Ovary (tissue), 9 donors: Measurements from ENCODE around the gene CEP89. TPM values are rescaled to one million over a fixed set of nuclear protein-coding genes. Genes with fewer than 3 reads are reported as not detected.

Experiments
- DNase-seq, 5 donors: peaks; one replicate each; pipeline ENCODE4 v3.0.0-alpha.2; 2019 to 2020
- H3K27ac ChIP-seq, 2 donors: fragments of 200-600 bp; one replicate each; pipeline versions ENCODE4 v1.5.1 to v1.8.0; 2019 to 2022
- H3K27me3 ChIP-seq: fragments of 200-600 bp; one replicate; pipeline ENCODE4 v1.8.0; 2022
- H3K36me3 ChIP-seq: fragments of 200-600 bp; sonication (generic); one replicate; pipeline ENCODE4 v1.5.1; 2019
- H3K4me1 ChIP-seq: one replicate; pipeline ENCODE4 v1.8.1; 2013; ENCODE audit warnings: mild to moderate bottlenecking, moderate library complexity; ENCODE audit not compliant: insufficient read depth
- H3K4me3 ChIP-seq: fragments of 200-600 bp; sonication (generic); one replicate; pipeline ENCODE4 v1.5.1; 2017
- H3K9me3 ChIP-seq, 2 donors: fragments of 200-600 bp in 1 of 2; sonication (generic) in 1 of 2; one replicate each; pipeline versions ENCODE4 v1.5.1 to v1.8.1; 2013 to 2019; ENCODE audit warnings: mild to moderate bottlenecking in 1 of 2, moderate library complexity in 1 of 2
- EP300 ChIP-seq: sonication (generic); formaldehyde crosslinking; IDR thresholded peaks from one replicate; pipeline ENCODE4 v1.6.1; 2017; ENCODE audit warnings: antibody characterized with exemption
- POLR2A ChIP-seq: fragments of 450-650 bp; IDR thresholded peaks from one replicate; pipeline ENCODE4 v1.6.1; 2017; ENCODE audit warnings: antibody characterized with exemption, mild to moderate bottlenecking, moderate library complexity
- WGBS, 3 donors: extraction: QIAGEN DNeasy Blood & Tissue Kit in 1 of 3; methylation state at CpG; one replicate each; pipeline versions ENCODE4 v1.1.5 to v1.1.7; 2013 to 2017; 5-methylcytosine and 5-hydroxymethylcytosine counted together
- intact Hi-C, 4 donors: fragments of 100-400 bp; cut with DNase I; formaldehyde crosslinking; loops; one replicate each; pipeline versions ENCODE4 v1.11.0 to v1.15.1; 2022 to 2023
- polyA plus RNA-seq, 2 donors: library from polyadenylated mRNA; stranded (reverse); fragments of 200-250 nt in 1 of 2; fragments of 350-450 nt in 1 of 2; fragmentation: Illumina TruSeq in 1 of 2; extraction: RNeasy Lipid Tissue Mini Kit (QIAGEN cat#74804) in 1 of 2; gene quantifications; one replicate each; pipeline ENCODE4 v1.2.3, GENCODE V29; 2013 to 2014
- total RNA-seq, 7 donors: library from RNA; depleted of rRNA in 2 of 7; stranded (reverse); fragments of >200 nt in 2 of 7; fragmentation: NEBNext Ultra II Directional in 3 of 7; extraction: Animal tissue kit (Norgen Biotek cat#: 25700) in 3 of 7; gene quantifications; one replicate each; pipeline versions ENCODE4 v1.1.0 to v1.2.4, GENCODE V29; 2016 to 2023
- TF ChIP-seq, protein P1 (sequence below), 3 donors: fragments of 450-650 bp in 2 of 3; fragments of 200-600 bp in 1 of 3; IDR thresholded peaks; one replicate each; pipeline versions ENCODE4 v1.5.1 to v1.8.0; 2016 to 2022; ENCODE audit warnings: antibody characterized with exemption in 3 of 3, mild to moderate bottlenecking in 1 of 3
- donor health status: DM: no; HTN: no; CAD: no; lungs with moderate emphysema.
- donor health status: DM: no; HTN: no; CAD: no.
- donor health status: Bipolar disorder and iron deficiency.
- donor health status: DM: yes; HTN: yes; CAD: no.
- donor health status: DM: no; HTN: no; CAD: no.
- donor health status: DM: yes; HTN: yes; CAD: no.

The CEP89 gene
- total and polyA plus RNA-seq, 9 donors = 13.0 to 28.3 (median 23.1) TPM

GRCh38 chr19:32902448-32902847, 69.3 kb downstream of the CEP89 start:
- Histone ChIP-seq H3K9me3 (peaks cover 0 to 3% of the 10 kb centered on the region in 2 donors), H3K27me3 (no peaks in the 10 kb centered on the region), H3K4me1 (no peaks in the 10 kb centered on the region), H3K27ac (no peak overlapping the region), H3K36me3 (no peaks in the 10 kb centered on the region), H3K4me3 (no peak overlapping the region)
- TF ChIP-seq EP300 (no peak), POLR2A (no peak)
- TF ChIP-seq, protein P1, sequence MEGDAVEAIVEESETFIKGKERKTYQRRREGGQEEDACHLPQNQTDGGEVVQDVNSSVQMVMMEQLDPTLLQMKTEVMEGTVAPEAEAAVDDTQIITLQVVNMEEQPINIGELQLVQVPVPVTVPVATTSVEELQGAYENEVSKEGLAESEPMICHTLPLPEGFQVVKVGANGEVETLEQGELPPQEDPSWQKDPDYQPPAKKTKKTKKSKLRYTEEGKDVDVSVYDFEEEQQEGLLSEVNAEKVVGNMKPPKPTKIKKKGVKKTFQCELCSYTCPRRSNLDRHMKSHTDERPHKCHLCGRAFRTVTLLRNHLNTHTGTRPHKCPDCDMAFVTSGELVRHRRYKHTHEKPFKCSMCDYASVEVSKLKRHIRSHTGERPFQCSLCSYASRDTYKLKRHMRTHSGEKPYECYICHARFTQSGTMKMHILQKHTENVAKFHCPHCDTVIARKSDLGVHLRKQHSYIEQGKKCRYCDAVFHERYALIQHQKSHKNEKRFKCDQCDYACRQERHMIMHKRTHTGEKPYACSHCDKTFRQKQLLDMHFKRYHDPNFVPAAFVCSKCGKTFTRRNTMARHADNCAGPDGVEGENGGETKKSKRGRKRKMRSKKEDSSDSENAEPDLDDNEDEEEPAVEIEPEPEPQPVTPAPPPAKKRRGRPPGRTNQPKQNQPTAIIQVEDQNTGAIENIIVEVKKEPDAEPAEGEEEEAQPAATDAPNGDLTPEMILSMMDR (IDR thresholded peaks at IDR 0.05) = no peak
- WGBS, 3 donors = 81 to 91% (median 87%) methylated on average over 7 of the region's 7 CpGs
- no peak for DNase-seq
- intact Hi-C loops = no loop called here

- Histone ChIP-seq H3K4me3 (no peak overlapping the region), H3K4me1 (no peaks in the 10 kb centered on the region), H3K27ac (no peak overlapping the region), H3K36me3 (no peaks in the 10 kb centered on the region), H3K9me3 (peaks cover 0 to 3% of the 10 kb centered on the region in 2 donors), H3K27me3 (no peaks in the 10 kb centered on the region)
- DNase-seq = no peak
- WGBS, 3 donors = 85 to 95% (median 93%) methylated on average over 5 of the region's 5 CpGs
- TF ChIP-seq, protein P1 (IDR thresholded peaks at IDR 0.05) = no peak
- TF ChIP-seq EP300 = no peak
- no peak for TF ChIP-seq POLR2A
- intact Hi-C loops = no loop called here
Observed at GRCh38 chr19:32901504-32902161, 70.1 kb downstream of the CEP89 start.

DNA sequence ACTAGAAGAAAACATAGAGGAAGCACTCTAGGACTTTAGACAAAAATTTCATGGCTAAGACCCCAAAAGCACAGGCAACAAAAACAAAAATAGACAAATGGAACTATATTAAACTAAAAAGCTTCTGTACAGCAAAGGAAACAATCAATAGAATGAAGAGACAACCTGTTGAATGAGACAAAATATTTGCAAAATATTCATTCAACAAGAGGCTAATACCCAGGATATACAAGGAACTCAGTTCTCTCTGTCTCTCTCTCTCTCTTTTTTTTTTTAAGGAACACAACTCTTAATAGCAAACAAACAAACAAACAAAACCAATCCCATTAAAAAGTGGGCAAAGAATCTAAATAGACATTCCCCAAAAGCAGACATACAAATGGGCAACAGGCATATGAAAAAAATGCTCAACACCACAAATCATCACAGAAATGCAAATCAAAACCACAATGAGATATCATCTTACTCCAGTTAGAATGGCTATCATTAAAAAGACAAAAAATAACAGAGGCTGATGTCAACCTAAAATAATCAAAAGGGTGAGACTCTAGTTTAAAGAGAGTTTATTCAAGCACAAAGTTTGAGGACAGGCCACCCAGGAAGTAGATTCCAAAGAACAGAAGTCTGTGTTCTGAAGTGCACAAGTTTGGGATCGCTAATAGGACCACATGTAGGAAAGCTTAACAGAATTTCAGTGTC, 75.1 kb downstream of the CEP89 start:
- H3K36me3 ChIP-seq = no peaks in the 10 kb centered on the region
- H3K27me3 ChIP-seq = no peaks in the 10 kb centered on the region
- intact Hi-C loops = no loop called here
- H3K4me3 ChIP-seq = no peak overlapping the region
- H3K4me1 ChIP-seq = no peaks in the 10 kb centered on the region
- DNase-seq = no peak
- 94 to 100% (median 100%) methylated on average over 1 of the region's 1 CpG for WGBS, 3 donors
- TF ChIP-seq, protein P1 (IDR thresholded peaks at IDR 0.05) = no peak
- TF ChIP-seq EP300 (no peak), POLR2A (no peak)
- peaks cover 3 to 12% of the 10 kb centered on the region in 2 donors for H3K9me3 ChIP-seq
- H3K27ac ChIP-seq = no peak overlapping the region

- Histone ChIP-seq H3K9me3 (peaks cover 3 to 19% of the 10 kb centered on the region in 2 donors), H3K27me3 (no peaks in the 10 kb centered on the region), H3K4me3 (no peak overlapping the region), H3K4me1 (no peaks in the 10 kb centered on the region), H3K36me3 (no peaks in the 10 kb centered on the region), H3K27ac (no peak overlapping the region)
- intact Hi-C loops = no loop called here
- DNase-seq = no peak
- 91 to 93% (median 92%) methylated on average over 3 of the region's 3 CpGs for WGBS, 3 donors
- TF ChIP-seq EP300 = no peak
- TF ChIP-seq POLR2A = no peak
- TF ChIP-seq, protein P1 (IDR thresholded peaks at IDR 0.05) = no peak
Observed at GRCh38 chr19:32895384-32895783, 76.4 kb downstream of the CEP89 start.
